Astrocyte of the spinal cord (primary cell): ENCODE measurements around the gene PSORS1C1.
"Not testable (repeated sequence)": the region's sequence is repeated elsewhere in the genome, so short reads cannot be mapped to it uniquely, and the experiment has no call there.

Source experiments
- DNase-seq: peaks from one replicate; pipeline ENCODE4 v3.0.0; 2011; ENCODE audit warnings: low read depth, low spot score
- H3K4me3 ChIP-seq: 2 replicates; pipeline ENCODE4 v1.5.1; 2011; ENCODE audit warnings: low read depth, mild to moderate bottlenecking, low read length, moderate library complexity
- CTCF ChIP-seq: IDR thresholded peaks from 2 replicates; pipeline ENCODE4 v1.5.1; 2012; ENCODE audit warnings: low read depth, mild to moderate bottlenecking, low read length, inconsistent platforms
- in situ Hi-C: cut with HindIII; loops from 2 replicates; pipeline ENCODE4 v1.10.0; 2017; ENCODE audit warnings: low sequenced_read_pairs

PSORS1C1 gene

DNA sequence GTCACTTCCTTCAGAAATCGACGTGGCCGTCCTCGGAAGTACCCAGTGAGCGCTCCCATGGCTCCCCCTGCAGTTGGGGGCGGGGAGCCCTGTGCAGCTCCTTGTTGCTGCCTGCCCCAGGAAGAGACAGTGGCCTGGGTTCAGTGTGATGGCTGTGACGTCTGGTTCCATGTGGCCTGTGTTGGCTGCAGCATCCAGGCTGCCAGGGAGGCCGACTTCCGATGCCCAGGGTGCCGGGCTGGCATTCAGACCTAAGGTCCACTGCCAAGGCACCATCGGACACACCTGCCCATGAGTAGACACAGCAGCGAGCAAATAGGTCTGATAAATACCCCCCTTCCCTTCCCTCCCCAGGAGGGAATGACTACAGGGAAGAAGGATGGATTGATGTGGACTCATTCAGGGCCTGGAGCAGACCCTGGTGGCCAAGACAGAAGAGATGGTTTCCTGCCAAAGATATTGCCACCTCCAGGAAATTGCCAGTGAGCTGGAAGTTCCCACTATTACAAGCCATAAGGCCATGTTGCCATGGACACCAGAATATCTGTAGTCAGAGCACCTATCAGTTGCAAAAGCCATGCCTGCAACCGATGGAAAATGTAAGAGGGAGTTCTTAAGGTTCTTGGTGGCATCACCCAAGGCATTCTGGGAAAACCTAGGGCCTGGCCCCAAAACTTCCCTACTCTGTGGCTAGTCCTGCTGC lies 48.0 kb downstream of the PSORS1C1 start:
- DNase-seq, result no peak
- H3K4me3 ChIP-seq, result no peak overlapping the region
- in situ Hi-C loops, result no loop called here
- TF ChIP-seq CTCF, result no peak

GRCh38 chr6:31163922-31164321 lies 49.3 kb downstream of the PSORS1C1 start:
- in situ Hi-C loops, result no loop called here
- no peak for DNase-seq
- no peak overlapping the region for H3K4me3 ChIP-seq
- no peak for TF ChIP-seq CTCF

DNA sequence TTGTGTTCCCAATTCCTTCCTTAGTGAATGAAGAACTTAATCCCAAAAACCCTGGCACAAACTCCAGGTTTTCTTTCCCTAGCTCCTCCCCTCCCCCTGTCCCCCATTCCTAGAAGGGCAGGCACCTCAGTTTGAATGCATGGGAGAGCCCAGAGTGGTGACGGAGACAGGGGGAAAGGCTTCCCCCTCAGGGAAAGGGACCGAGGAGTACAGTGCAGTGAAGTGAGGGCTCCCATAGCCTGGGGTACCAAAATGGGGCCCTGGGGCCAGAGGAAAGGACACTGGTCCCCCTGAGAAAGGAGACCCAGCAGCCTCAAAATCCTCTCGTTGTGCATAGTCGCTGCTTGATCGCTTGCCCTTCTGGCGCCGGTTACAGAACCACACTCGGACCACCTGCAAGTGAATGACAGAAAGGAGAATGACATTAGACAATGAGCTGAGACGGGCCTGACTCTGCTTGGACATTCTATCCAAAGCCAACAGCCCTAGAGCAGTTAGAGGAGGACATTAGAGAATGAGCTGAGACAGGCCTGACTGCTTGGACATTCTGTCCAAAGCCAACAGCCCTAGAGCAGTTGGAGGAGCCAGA lies 50.0 kb downstream of the PSORS1C1 start:
- DNase-seq, H3K4me3 ChIP-seq, in situ Hi-C loops: not testable (repeated sequence)

DNA sequence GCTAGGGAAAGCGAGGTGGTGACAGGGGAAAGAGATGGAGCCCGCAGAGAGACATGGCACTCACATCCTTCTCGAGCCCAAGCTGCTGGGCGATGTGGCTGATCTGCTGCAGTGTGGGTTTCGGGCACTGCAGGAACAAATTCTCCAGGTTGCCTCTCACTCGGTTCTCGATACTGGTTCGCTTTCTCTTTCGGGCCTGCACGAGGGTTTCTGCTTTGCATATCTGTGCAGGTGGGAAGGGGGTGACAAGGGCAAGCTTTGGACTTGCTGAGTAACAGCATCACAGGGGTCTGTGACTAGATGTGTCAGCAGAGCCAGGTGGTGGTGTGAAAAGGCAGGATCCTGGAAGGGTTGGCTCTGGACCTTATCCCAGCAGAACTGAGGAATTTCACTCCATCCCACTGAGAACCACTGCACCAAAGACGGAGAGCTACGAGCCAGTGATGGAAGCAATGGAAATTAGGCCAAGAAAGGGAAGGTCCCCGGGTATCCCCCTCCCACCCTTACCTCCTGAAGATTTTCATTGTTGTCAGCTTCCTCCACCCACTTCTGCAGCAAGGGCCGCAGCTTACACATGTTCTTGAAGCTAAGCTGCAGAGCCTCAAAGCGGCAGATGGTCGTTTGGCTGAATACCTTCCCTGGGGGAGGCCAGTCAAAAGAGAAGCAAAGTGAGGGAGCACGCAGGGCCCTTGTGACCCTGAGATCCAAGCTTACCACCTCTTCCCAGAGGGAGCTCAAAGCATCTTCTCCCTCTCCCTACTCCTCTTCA lies 50.6 kb downstream of the PSORS1C1 start:
- H3K4me3 ChIP-seq, in situ Hi-C loops, DNase-seq: not testable (repeated sequence)

DNA sequence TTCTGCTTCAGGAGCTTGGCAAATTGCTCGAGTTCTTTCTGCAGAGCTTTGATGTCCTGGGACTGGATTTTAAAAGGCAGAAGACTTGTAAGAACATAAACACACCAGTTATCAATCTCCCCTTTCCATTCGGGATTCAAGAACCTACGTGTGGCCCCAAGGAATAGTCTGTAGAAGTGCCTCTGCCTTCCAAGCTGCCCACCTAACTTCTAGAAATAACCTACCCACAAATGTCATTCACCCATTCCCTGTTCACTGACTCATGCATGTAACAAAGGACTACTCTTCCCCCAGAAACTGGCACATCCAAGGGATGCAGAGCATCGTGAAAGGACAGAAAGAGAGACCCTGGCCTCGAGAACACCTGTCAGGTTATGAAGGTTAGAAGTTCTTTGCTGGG lies 51.4 kb downstream of the PSORS1C1 start:
- DNase-seq, result no peak
- in situ Hi-C loops, result no loop called here
- TF ChIP-seq CTCF, result no peak
- no peak overlapping the region for H3K4me3 ChIP-seq

DNA sequence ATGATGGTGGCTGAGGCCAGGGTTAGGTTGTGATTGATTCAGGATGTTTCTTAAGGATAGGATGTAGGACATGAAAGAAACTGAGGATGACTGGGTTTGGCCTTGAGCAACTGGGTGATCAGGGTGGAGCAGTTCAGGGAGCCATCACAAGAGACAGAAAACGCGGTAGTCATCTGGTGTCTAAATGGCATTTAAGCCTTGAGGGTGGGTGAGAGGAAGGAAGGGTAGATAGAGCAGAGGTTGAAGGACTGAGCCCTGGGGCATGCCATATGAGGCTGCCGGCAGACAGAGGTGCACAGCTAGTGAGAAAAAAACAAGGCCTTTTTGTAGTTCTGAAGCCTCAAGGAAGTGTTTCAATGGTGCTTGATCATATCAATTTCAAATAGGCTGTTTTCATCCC lies 54.0 kb downstream of the PSORS1C1 start:
- TF ChIP-seq CTCF, result no peak
- no peak overlapping the region for H3K4me3 ChIP-seq
- in situ Hi-C loops, result no loop called here
- DNase-seq, result no peak

- no peak for DNase-seq
- in situ Hi-C loops, result no loop called here
- H3K4me3 ChIP-seq, result no peak overlapping the region
- TF ChIP-seq CTCF, result no peak
These were observed 54.7 kb downstream of the PSORS1C1 start for GRCh38 chr6:31169123-31169857.

GRCh38 chr6:31169858-31170599 lies 55.4 kb downstream of the PSORS1C1 start:
- H3K4me3 ChIP-seq, in situ Hi-C loops, DNase-seq: not testable (repeated sequence)
